Central memory CD8-positive, alpha-beta T cell (primary cell): ENCODE measurements around the gene HOMER2.

Experiments used
- ATAC-seq: fragments of 150-1000 bp; cut with Tn5 transposase; replicated peaks from 2 replicates; pipeline ENCODE4 v1.10.0; 2022; ENCODE audit warnings: mild to moderate bottlenecking, moderate FRiP score, moderate number of reproducible peaks; ENCODE audit not compliant: poor library complexity, severe bottlenecking; ENCODE audit errors: extremely low read depth
- DNase-seq, 2 donors: peaks; one replicate each; pipeline ENCODE4 v3.0.0; 2021; ENCODE audit warnings: low spot score in 2 of 2
- H3K27ac Mint-ChIP-seq: one replicate; pipeline ENCODE4 v1.8.0; 2022; ENCODE audit warnings: low read depth, mild to moderate bottlenecking, moderate library complexity, mixed read lengths
- H3K27me3 Mint-ChIP-seq: one replicate; pipeline ENCODE4 v1.8.0; 2022; ENCODE audit warnings: mixed read lengths
- H3K36me3 Mint-ChIP-seq: one replicate; pipeline ENCODE4 v1.8.0; 2022; ENCODE audit warnings: mild to moderate bottlenecking, moderate library complexity, mixed read lengths; ENCODE audit not compliant: insufficient read depth
- H3K4me1 Mint-ChIP-seq: one replicate; pipeline ENCODE4 v1.8.0; 2022; ENCODE audit warnings: mixed read lengths
- H3K4me3 Mint-ChIP-seq: one replicate; pipeline ENCODE4 v1.8.0; 2022; ENCODE audit warnings: mild to moderate bottlenecking, moderate library complexity, mixed read lengths
- H3K9me3 Mint-ChIP-seq: one replicate; pipeline ENCODE4 v1.8.0; 2022; ENCODE audit warnings: mixed read lengths

Gene HOMER2

GRCh38 chr15:82978438-82978837 is 25.9 kb upstream of the HOMER2 start:
- H3K27ac Mint-ChIP-seq: no peak overlapping the region
- H3K4me3 Mint-ChIP-seq: no peak overlapping the region
- H3K36me3 Mint-ChIP-seq: peaks cover 3% of the 10 kb centered on the region
- no peaks in the 10 kb centered on the region for H3K9me3 Mint-ChIP-seq
- H3K4me1 Mint-ChIP-seq: no peaks in the 10 kb centered on the region
- no peaks in the 10 kb centered on the region for H3K27me3 Mint-ChIP-seq
- DNase-seq (no peak), ATAC-seq (no peak)

- H3K4me3 Mint-ChIP-seq: no peak overlapping the region
- no peak overlapping the region for H3K27ac Mint-ChIP-seq
- ATAC-seq (no peak), DNase-seq (no peak)
- peaks cover 3% of the 10 kb centered on the region for H3K36me3 Mint-ChIP-seq
- no peaks in the 10 kb centered on the region for H3K9me3 Mint-ChIP-seq
- no peaks in the 10 kb centered on the region for H3K27me3 Mint-ChIP-seq
- H3K4me1 Mint-ChIP-seq: no peaks in the 10 kb centered on the region
Measured at GRCh38 chr15:82977076-82977475, 24.6 kb upstream of the HOMER2 start.

- H3K27ac Mint-ChIP-seq: no peak overlapping the region
- H3K4me1 Mint-ChIP-seq: peaks cover 6% of the 10 kb centered on the region
- ATAC-seq (no peak), DNase-seq (no peak)
- no peak overlapping the region for H3K4me3 Mint-ChIP-seq
- no peaks in the 10 kb centered on the region for H3K9me3 Mint-ChIP-seq
- H3K27me3 Mint-ChIP-seq: no peaks in the 10 kb centered on the region
- H3K36me3 Mint-ChIP-seq: peaks cover 2% of the 10 kb centered on the region
Measured at GRCh38 chr15:82972990-82973389, 20.5 kb upstream of the HOMER2 start.

GRCh38 chr15:82971218-82971984 is 18.9 kb upstream of the HOMER2 start:
- DNase-seq (no peak), ATAC-seq (no peak)
- H3K4me1 Mint-ChIP-seq: peaks cover 6% of the 10 kb centered on the region
- H3K27me3 Mint-ChIP-seq: no peaks in the 10 kb centered on the region
- no peaks in the 10 kb centered on the region for H3K9me3 Mint-ChIP-seq
- no peak overlapping the region for H3K27ac Mint-ChIP-seq
- peaks cover 2% of the 10 kb centered on the region for H3K36me3 Mint-ChIP-seq
- no peak overlapping the region for H3K4me3 Mint-ChIP-seq

- DNase-seq (no peak), ATAC-seq (no peak)
- Mint-ChIP-seq H3K36me3 (peaks cover 2% of the 10 kb centered on the region), H3K9me3 (no peaks in the 10 kb centered on the region), H3K4me1 (peaks cover 6% of the 10 kb centered on the region), H3K27ac (no peak overlapping the region), H3K27me3 (no peaks in the 10 kb centered on the region), H3K4me3 (no peak overlapping the region)
Measured at GRCh38 chr15:82970696-82971095, 18.2 kb upstream of the HOMER2 start.

- Mint-ChIP-seq H3K27me3 (no peaks in the 10 kb centered on the region), H3K4me3 (no peak overlapping the region), H3K4me1 (peaks cover 6% of the 10 kb centered on the region), H3K9me3 (no peaks in the 10 kb centered on the region), H3K27ac (no peak overlapping the region), H3K36me3 (no peaks in the 10 kb centered on the region)
- ATAC-seq (no peak), DNase-seq (no peak)
Measured at GRCh38 chr15:82970078-82970686, 17.7 kb upstream of the HOMER2 start.

GRCh38 chr15:82969353-82969752 is 16.8 kb upstream of the HOMER2 start:
- Mint-ChIP-seq H3K36me3 (no peaks in the 10 kb centered on the region), H3K27me3 (no peaks in the 10 kb centered on the region), H3K4me1 (peaks cover 6% of the 10 kb centered on the region), H3K4me3 (no peak overlapping the region), H3K27ac (no peak overlapping the region), H3K9me3 (no peaks in the 10 kb centered on the region)
- ATAC-seq (no peak), DNase-seq (no peak)

- ATAC-seq: no peak
- H3K27me3 Mint-ChIP-seq: no peaks in the 10 kb centered on the region
Measured at GRCh38 chr15:82968066-82968465, 15.5 kb upstream of the HOMER2 start.

GRCh38 chr15:82966671-82967071 is 14.2 kb upstream of the HOMER2 start:
- Mint-ChIP-seq H3K4me1 (peaks cover 6% of the 10 kb centered on the region), H3K27ac (no peak overlapping the region), H3K9me3 (no peaks in the 10 kb centered on the region), H3K36me3 (no peaks in the 10 kb centered on the region), H3K27me3 (no peaks in the 10 kb centered on the region), H3K4me3 (no peak overlapping the region)
- ATAC-seq (no peak), DNase-seq (no peak)

More at GRCh38 chr15:82968066-82968465, 15.5 kb upstream of the HOMER2 start:
- Mint-ChIP-seq H3K27ac (no peak overlapping the region), H3K36me3 (no peaks in the 10 kb centered on the region), H3K4me1 (peaks cover 6% of the 10 kb centered on the region), H3K4me3 (no peak overlapping the region), H3K9me3 (no peaks in the 10 kb centered on the region)
- no peak for DNase-seq

- Mint-ChIP-seq H3K9me3 (no peaks in the 10 kb centered on the region), H3K4me3 (no peak overlapping the region), H3K36me3 (no peaks in the 10 kb centered on the region), H3K27ac (no peak overlapping the region), H3K4me1 (peaks cover 6% of the 10 kb centered on the region), H3K27me3 (no peaks in the 10 kb centered on the region)
- DNase-seq (no peak), ATAC-seq (no peak)
Measured at GRCh38 chr15:82964890-82965289, 12.4 kb upstream of the HOMER2 start.

- ATAC-seq (no peak), DNase-seq (no peak)
- no peak overlapping the region for H3K27ac Mint-ChIP-seq
- no peaks in the 10 kb centered on the region for H3K27me3 Mint-ChIP-seq
- no peaks in the 10 kb centered on the region for H3K9me3 Mint-ChIP-seq
- no peaks in the 10 kb centered on the region for H3K36me3 Mint-ChIP-seq
- H3K4me3 Mint-ChIP-seq: no peak overlapping the region
- H3K4me1 Mint-ChIP-seq: no peaks in the 10 kb centered on the region
Measured at GRCh38 chr15:82963471-82964341, 11.2 kb upstream of the HOMER2 start.

GRCh38 chr15:82960766-82961165 is 8.2 kb upstream of the HOMER2 start:
- no peaks in the 10 kb centered on the region for H3K4me1 Mint-ChIP-seq
- no peaks in the 10 kb centered on the region for H3K36me3 Mint-ChIP-seq
- DNase-seq (no peak), ATAC-seq (no peak)
- no peak overlapping the region for H3K4me3 Mint-ChIP-seq
- no peak overlapping the region for H3K27ac Mint-ChIP-seq
- H3K27me3 Mint-ChIP-seq: no peaks in the 10 kb centered on the region
- no peaks in the 10 kb centered on the region for H3K9me3 Mint-ChIP-seq
